Lower leg skin (tissue), 4 donors: ENCODE measurements around the gene ZNF148. TPM values are rescaled to one million over a fixed set of nuclear protein-coding genes. Genes with fewer than 3 reads are reported as not detected.

Source experiments
- DNase-seq, 2 donors: peaks; one replicate each; pipeline ENCODE4 v3.0.0-alpha.2; 2019; ENCODE audit warnings: low spot score in 2 of 2
- H3K4me3 ChIP-seq: fragments of 200-600 bp; sonication (generic); 2 replicates; pipeline ENCODE4 v1.5.1; 2017; ENCODE audit warnings: mild to moderate bottlenecking, low read depth; ENCODE audit not compliant: poor library complexity, severe bottlenecking
- CTCF ChIP-seq, 3 donors: fragments of 450-650 bp; IDR thresholded peaks; one replicate each; pipeline ENCODE4 v1.5.1; 2016; ENCODE audit warnings: antibody characterized with exemption in 3 of 3, mild to moderate bottlenecking in 3 of 3, moderate library complexity in 2 of 3
- POLR2A ChIP-seq, 2 donors: fragments of 450-650 bp; IDR thresholded peaks; one replicate each; pipeline ENCODE4 v1.6.1; 2016 to 2017; ENCODE audit warnings: antibody characterized with exemption in 2 of 2, mild to moderate bottlenecking in 1 of 2, moderate library complexity in 1 of 2
- WGBS, 2 donors: methylation state at CpG; one replicate each; pipeline ENCODE4 v1.1.5; 2018; 5-methylcytosine and 5-hydroxymethylcytosine counted together
- intact Hi-C: fragments of 100-400 bp; cut with DNase I; formaldehyde crosslinking; loops from one replicate; pipeline ENCODE4 v1.15.0; 2023; ENCODE audit warnings: low total_unique reads
- total RNA-seq, 4 donors: library from RNA; depleted of rRNA; stranded (reverse); fragments of >200 nt; gene quantifications; one replicate each; pipeline ENCODE4 v1.1.0, GENCODE V29; 2016

ZNF148 gene
- total RNA-seq, 4 donors from 2014 or later: 14.6 to 24.6 (median 17.7) TPM

GRCh38 chr3:125287248-125287647 lies 87.9 kb downstream of the ZNF148 start:
- intact Hi-C loops: no loop called here
- no peak for DNase-seq
- 92 to 98% methylated on average over 2 of the region's 2 CpGs for WGBS, 2 donors
- H3K4me3 ChIP-seq: no peak overlapping the region
- TF ChIP-seq CTCF (IDR thresholded peaks at IDR 0.05) (no peak), POLR2A (IDR thresholded peaks at IDR 0.05) (no peak)

GRCh38 chr3:125281381-125281780 lies 93.7 kb downstream of the ZNF148 start:
- DNase-seq: no peak
- TF ChIP-seq POLR2A (IDR thresholded peaks at IDR 0.05) (no peak), CTCF (IDR thresholded peaks at IDR 0.05) (no peak)
- no peak overlapping the region for H3K4me3 ChIP-seq
- intact Hi-C loops: no loop called here
- 57 to 62% methylated on average over 1 of the region's 1 CpG for WGBS, 2 donors

GRCh38 chr3:125280668-125281361 lies 94.3 kb downstream of the ZNF148 start:
- 93 to 94% methylated on average over 2 of the region's 2 CpGs for WGBS, 2 donors
- DNase-seq: no peak
- intact Hi-C loops: no loop called here
- no peak overlapping the region for H3K4me3 ChIP-seq
- TF ChIP-seq CTCF (IDR thresholded peaks at IDR 0.05) (no peak), POLR2A (IDR thresholded peaks at IDR 0.05) (no peak)

GRCh38 chr3:125278155-125278554 lies 97.0 kb downstream of the ZNF148 start:
- TF ChIP-seq CTCF (IDR thresholded peaks at IDR 0.05): no peak
- no peak for TF ChIP-seq POLR2A (IDR thresholded peaks at IDR 0.05)
- WGBS, 2 donors: 95 to 97% methylated on average over 2 of the region's 2 CpGs
- no peak for DNase-seq
- intact Hi-C loops: no loop called here
- no peak overlapping the region for H3K4me3 ChIP-seq

GRCh38 chr3:125271127-125271526 lies 104.0 kb downstream of the ZNF148 start:
- intact Hi-C loops: no loop called here
- no peak overlapping the region for H3K4me3 ChIP-seq
- TF ChIP-seq POLR2A (IDR thresholded peaks at IDR 0.05) (no peak), CTCF (IDR thresholded peaks at IDR 0.05) (no peak)
- DNase-seq: no peak
- 92 to 94% methylated on average over 7 of the region's 7 CpGs for WGBS, 2 donors

- no peak for DNase-seq
- WGBS, 2 donors: 74 to 79% methylated on average over 1 of the region's 1 CpG
- intact Hi-C loops: no loop called here
- H3K4me3 ChIP-seq: no peak overlapping the region
- TF ChIP-seq CTCF (IDR thresholded peaks at IDR 0.05): no peak
- no peak for TF ChIP-seq POLR2A (IDR thresholded peaks at IDR 0.05)
These were observed 107.7 kb downstream of the ZNF148 start for GRCh38 chr3:125267460-125267859.
